Keratinocyte (primary cell): ENCODE data around the gene PRR20G. TPM values are rescaled to one million over a fixed set of nuclear protein-coding genes. Genes with fewer than 3 reads are reported as not detected.

Experiments used
- DNase-seq: peaks from one replicate; pipeline ENCODE4 v3.0.0-alpha.2; 2011; ENCODE audit warnings: low read depth, missing footprints, low spot score
- FAIRE-seq: peaks from 2 replicates; lab custom pipeline; 2011; peaks lifted over from hg19 to GRCh38; lab: Jason Lieb, UNC
- H2AFZ ChIP-seq: 2 replicates; pipeline ENCODE4 v1.6.0; 2012; ENCODE audit warnings: low read length, control low read depth, inconsistent platforms; ENCODE audit not compliant: control insufficient read depth
- H3K27ac ChIP-seq: 2 replicates; pipeline ENCODE4 v1.5.1; 2011; ENCODE audit warnings: low read length; ENCODE audit not compliant: control insufficient read depth, insufficient read depth
- H3K27me3 ChIP-seq: 3 replicates; pipeline ENCODE4 v1.6.0; 2011; ENCODE audit warnings: low read length; ENCODE audit not compliant: control insufficient read depth, insufficient read depth; ENCODE audit errors: extremely low read depth
- H3K36me3 ChIP-seq, 2 experiments: 2 replicates in 1 of 2; 3 replicates in 1 of 2; pipeline ENCODE4 v1.5.1; 2011; ENCODE audit warnings: low read length in 2 of 2, mild to moderate bottlenecking in 1 of 2; ENCODE audit not compliant: control insufficient read depth in 2 of 2, insufficient read depth in 2 of 2; ENCODE audit errors: extremely low read depth in 1 of 2
- H3K4me1 ChIP-seq: 3 replicates; pipeline ENCODE4 v1.5.1; 2011; ENCODE audit warnings: low read length; ENCODE audit not compliant: control insufficient read depth, insufficient read depth; ENCODE audit errors: extremely low read depth
- H3K4me2 ChIP-seq: 3 replicates; pipeline ENCODE4 v1.6.0; 2011; ENCODE audit warnings: low read depth, low read length; ENCODE audit not compliant: control insufficient read depth, insufficient read depth; ENCODE audit errors: extremely low read depth
- H3K4me3 ChIP-seq, 3 experiments: fragments of 200-600 bp in 1 of 3; sonication (generic) in 1 of 3; 2 replicates in 2 of 3; 3 replicates in 1 of 3; pipeline ENCODE4 v1.5.1; 2011 to 2016; ENCODE audit warnings: low read length in 3 of 3, mild to moderate bottlenecking in 3 of 3, control low read depth in 2 of 3, inconsistent platforms in 1 of 3, low read depth in 1 of 3, mixed read lengths in 1 of 3, mixed run types in 1 of 3, moderate library complexity in 1 of 3; ENCODE audit not compliant: control insufficient read depth in 2 of 3, insufficient read depth in 2 of 3; ENCODE audit errors: extremely low read depth in 1 of 3
- H3K79me2 ChIP-seq: 2 replicates; pipeline ENCODE4 v1.6.0; 2012; ENCODE audit warnings: low read length; ENCODE audit not compliant: control insufficient read depth, insufficient read depth
- H3K9ac ChIP-seq: 3 replicates; pipeline ENCODE4 v1.6.0; 2011; ENCODE audit warnings: low read length; ENCODE audit not compliant: control insufficient read depth, insufficient read depth; ENCODE audit errors: extremely low read depth
- H3K9me1 ChIP-seq: 3 replicates; pipeline ENCODE4 v1.6.0; 2011; ENCODE audit warnings: low read length; ENCODE audit not compliant: control insufficient read depth, insufficient read depth; ENCODE audit errors: extremely low read depth
- H3K9me3 ChIP-seq: 2 replicates; pipeline ENCODE4 v1.5.1; 2012; ENCODE audit warnings: low read depth, low read length; ENCODE audit not compliant: control insufficient read depth
- H4K20me1 ChIP-seq: 3 replicates; pipeline ENCODE4 v1.6.0; 2011; ENCODE audit warnings: low read length; ENCODE audit not compliant: control insufficient read depth, insufficient read depth; ENCODE audit errors: extremely low read depth
- EZH2 ChIP-seq: IDR thresholded peaks from one replicate; pipeline ENCODE4 v1.6.1; 2012; ENCODE audit warnings: inconsistent platforms, mild to moderate bottlenecking, low read length, moderate library complexity
- dilution Hi-C: fragments of 300-500 bp; cut with MboI; formaldehyde crosslinking; loops from one replicate; pipeline ENCODE4 v1.7.0; 2020; ENCODE audit warnings: low sequenced_read_pairs; ENCODE audit not compliant: extremely low pct_ligation_motif_present
- polyA plus RNA-seq, 5 experiments: library from polyadenylated mRNA; depleted of rRNA in 3 of 5; stranded (reverse) in 3 of 5; stranded (forward) in 1 of 5; unstranded in 1 of 5; fragments of >200 nt; gene quantifications; 1 replicate in 1 of 5; 2 replicates in 3 of 5; 3 replicates in 1 of 5; pipeline versions ENCODE4 v1.2.1 to v1.2.3, GENCODE V29; 2011 to 2012; ENCODE audit warnings: missing spikeins in 2 of 5, low read depth in 1 of 5, low replicate concordance in 1 of 5
- TF ChIP-seq, protein P1 (sequence below), 3 experiments: IDR thresholded peaks in 1 of 3; conservative IDR thresholded peaks in 1 of 3; optimal IDR thresholded peaks in 1 of 3; 2 replicates in 2 of 3; 3 replicates in 1 of 3; pipeline versions ENCODE3 to v1.5.1; 2011; ENCODE audit warnings: low read length in 3 of 3, mild to moderate bottlenecking in 3 of 3, moderate library complexity in 2 of 3, control low read depth in 1 of 3, inconsistent platforms in 1 of 3; ENCODE audit not compliant: insufficient read depth in 2 of 3; ENCODE audit errors: extremely low read depth in 1 of 3

Gene PRR20G
- polyA plus RNA-seq, 1 donor (not counting 4 experiments of a cell fraction or from before 2014, with no cell fraction given): not detected

DNA sequence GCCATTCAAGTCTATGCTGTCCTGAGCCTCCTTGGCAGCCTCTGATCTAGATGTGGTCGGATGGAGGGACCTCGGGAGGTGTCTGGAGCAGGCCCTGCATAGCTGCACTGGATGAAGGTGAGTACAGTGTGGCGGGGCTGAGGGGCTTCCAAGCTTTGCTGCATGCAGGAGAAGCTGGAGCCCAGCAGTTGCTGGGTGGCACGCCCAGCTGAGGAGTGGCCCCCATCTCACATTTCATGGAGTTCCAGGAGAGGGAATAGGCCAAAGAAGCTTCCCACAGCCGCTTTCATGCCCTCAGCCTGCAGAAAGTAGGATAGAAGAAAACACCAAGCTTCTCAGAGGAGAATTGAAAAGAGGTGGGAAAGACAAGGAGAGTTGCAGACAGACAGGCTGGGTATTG lies 48.3 kb upstream of the PRR20G start:
- Histone ChIP-seq H4K20me1 (no peaks in the 10 kb centered on the region), H3K4me1 (no peaks in the 10 kb centered on the region), H3K36me3 (no peaks in the 10 kb centered on the region), H2AFZ (no peak overlapping the region), H3K27ac (no peak overlapping the region), H3K9me1 (no peaks in the 10 kb centered on the region), H3K79me2 (no peaks in the 10 kb centered on the region), H3K4me2 (no peak overlapping the region), H3K27me3 (peaks cover 17% of the 10 kb centered on the region), H3K4me3 (no peak overlapping the region), H3K9ac (no peak overlapping the region), H3K9me3 (no peaks in the 10 kb centered on the region)
- FAIRE-seq (no peak), DNase-seq (no peak)
- dilution Hi-C loops: no loop called here
- no peak for TF ChIP-seq EZH2
- TF ChIP-seq, protein P1, sequence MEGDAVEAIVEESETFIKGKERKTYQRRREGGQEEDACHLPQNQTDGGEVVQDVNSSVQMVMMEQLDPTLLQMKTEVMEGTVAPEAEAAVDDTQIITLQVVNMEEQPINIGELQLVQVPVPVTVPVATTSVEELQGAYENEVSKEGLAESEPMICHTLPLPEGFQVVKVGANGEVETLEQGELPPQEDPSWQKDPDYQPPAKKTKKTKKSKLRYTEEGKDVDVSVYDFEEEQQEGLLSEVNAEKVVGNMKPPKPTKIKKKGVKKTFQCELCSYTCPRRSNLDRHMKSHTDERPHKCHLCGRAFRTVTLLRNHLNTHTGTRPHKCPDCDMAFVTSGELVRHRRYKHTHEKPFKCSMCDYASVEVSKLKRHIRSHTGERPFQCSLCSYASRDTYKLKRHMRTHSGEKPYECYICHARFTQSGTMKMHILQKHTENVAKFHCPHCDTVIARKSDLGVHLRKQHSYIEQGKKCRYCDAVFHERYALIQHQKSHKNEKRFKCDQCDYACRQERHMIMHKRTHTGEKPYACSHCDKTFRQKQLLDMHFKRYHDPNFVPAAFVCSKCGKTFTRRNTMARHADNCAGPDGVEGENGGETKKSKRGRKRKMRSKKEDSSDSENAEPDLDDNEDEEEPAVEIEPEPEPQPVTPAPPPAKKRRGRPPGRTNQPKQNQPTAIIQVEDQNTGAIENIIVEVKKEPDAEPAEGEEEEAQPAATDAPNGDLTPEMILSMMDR (optimal IDR thresholded peaks at IDR 0.05 in 1 of 3, IDR thresholded peaks at IDR 0.05 in 1 of 3, conservative IDR thresholded peaks at IDR 0.05 in 1 of 3; ENCODE audit: extremely low read depth in 1 of 3, insufficient read depth in 2 of 3, low read length in 3 of 3): no peak

- Histone ChIP-seq H2AFZ (no peak overlapping the region), H3K4me3 (no peak overlapping the region), H3K79me2 (no peaks in the 10 kb centered on the region), H4K20me1 (no peaks in the 10 kb centered on the region), H3K27me3 (peaks cover 19% of the 10 kb centered on the region), H3K27ac (no peak overlapping the region), H3K4me2 (no peak overlapping the region), H3K36me3 (no peaks in the 10 kb centered on the region), H3K9me1 (no peaks in the 10 kb centered on the region), H3K4me1 (no peaks in the 10 kb centered on the region), H3K9ac (no peak overlapping the region), H3K9me3 (no peaks in the 10 kb centered on the region)
- FAIRE-seq: no peak
- no peak for DNase-seq
- TF ChIP-seq, protein P1 (optimal IDR thresholded peaks at IDR 0.05 in 1 of 3, IDR thresholded peaks at IDR 0.05 in 1 of 3, conservative IDR thresholded peaks at IDR 0.05 in 1 of 3; ENCODE audit: extremely low read depth in 1 of 3, insufficient read depth in 2 of 3, low read length in 3 of 3): no peak
- TF ChIP-seq EZH2: no peak
- dilution Hi-C loops: no loop called here
These were observed 42.5 kb upstream of the PRR20G start for GRCh38 chr3:127330385-127330784.
